HG02870 (cell line): Measurements from ENCODE around the gene EIF4H.
"Not testable (repeated sequence)": the region's sequence is repeated elsewhere in the genome, so short reads cannot be mapped to it uniquely, and the experiment has no call there.

ENCODE experiments used
- ATAC-seq: cut with Tn5 transposase; IDR thresholded peaks from one replicate; pipeline ENCODE4 v1.9.1; 2021; ENCODE audit warnings: mild to moderate bottlenecking, moderate library complexity; ENCODE audit not compliant: unreplicated experiment

EIF4H gene

DNA sequence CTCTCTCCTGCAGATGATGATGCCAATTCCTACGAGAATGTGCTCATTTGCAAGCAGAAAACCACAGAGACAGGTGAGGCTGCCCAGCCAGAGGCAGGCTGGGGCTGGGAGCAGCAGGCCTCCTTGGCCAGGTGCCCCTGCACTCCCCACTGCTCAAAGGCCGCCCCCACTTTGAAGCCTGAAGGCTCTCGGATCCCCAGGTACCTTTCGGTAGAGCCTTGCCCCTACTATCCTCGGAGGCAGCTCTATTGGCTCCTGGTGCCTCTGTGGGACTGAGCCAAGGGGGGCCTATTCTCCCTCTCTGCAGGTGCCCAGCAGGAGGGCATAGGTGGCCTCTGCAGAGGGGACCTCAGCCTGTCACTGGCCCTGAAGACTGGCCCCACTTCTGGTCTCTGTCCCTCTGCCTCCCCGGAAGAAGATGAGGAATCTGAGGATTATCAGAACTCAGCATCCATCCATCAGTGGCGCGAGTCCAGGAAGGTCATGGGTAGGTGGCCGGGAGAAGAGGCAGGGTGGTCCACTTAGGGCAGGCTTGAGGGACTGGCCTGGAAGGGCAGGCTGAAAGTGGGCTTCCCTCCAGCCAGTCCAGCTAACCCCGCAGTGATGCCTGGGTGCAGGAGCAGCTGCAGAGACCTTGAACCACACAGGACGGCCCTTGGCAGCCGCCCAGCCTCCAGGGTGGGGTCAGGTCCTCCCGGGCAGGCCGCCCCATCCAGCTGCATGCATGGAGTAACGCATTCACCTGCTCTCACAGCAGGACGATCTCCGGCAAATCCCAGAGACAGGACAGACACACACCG lies 49.8 kb downstream of the EIF4H start:
- ATAC-seq: no peak

DNA sequence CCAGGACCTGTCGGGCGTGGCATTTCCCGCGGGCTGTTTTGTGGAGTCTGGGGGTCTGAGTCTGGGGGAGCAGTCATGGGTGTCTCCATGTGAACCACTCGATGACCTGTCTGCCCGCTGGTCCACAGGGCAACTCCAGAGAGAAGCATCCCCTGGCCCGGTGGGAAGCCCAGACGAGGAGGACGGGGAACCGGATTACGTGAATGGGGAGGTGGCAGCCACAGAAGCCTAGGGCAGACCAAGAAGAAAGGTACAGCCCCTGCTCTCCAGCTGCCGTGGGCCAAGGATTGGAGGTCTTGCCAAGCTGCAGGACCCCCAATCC lies 50.3 kb downstream of the EIF4H start:
- ATAC-seq: no peak

DNA sequence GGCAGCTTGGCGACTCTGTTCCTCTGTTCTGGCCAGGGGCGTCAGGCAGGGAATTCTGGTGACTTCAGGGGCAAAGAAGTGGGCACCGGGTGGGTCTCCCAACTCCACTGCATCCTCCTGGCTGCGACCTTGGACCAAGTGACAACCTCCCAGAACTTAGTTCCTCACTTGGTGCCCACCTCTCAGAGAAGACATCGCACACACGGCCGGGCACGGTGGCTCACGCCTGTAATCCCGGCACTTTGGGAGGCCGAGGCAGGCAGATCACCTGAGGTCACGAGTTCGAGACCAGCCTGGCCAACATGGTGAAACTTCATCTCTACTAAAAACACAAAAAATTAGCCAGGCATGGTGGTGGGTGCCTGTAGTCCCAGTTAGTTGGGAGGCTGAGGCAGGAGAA lies 50.8 kb downstream of the EIF4H start:
- not testable (repeated sequence) for ATAC-seq

DNA sequence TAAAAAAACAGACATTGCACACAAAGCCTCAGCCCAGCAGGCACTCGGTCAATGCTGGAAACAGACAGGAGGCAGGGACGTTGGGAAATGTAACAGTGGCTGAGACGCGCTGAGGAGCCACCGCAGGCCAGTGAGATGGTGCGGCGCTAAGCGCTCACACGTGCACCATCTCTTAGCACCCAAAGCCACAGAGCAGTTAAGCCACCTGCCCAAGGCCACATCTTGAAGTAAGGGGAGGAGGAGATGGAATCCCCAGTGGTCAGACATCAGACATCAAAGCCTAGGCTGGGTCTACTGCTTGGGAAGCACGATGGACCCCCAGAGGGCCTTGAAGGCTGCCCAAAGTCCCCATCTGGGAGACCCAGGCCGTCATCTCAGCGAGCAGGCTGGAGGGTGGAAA lies 51.2 kb downstream of the EIF4H start:
- no peak for ATAC-seq

DNA sequence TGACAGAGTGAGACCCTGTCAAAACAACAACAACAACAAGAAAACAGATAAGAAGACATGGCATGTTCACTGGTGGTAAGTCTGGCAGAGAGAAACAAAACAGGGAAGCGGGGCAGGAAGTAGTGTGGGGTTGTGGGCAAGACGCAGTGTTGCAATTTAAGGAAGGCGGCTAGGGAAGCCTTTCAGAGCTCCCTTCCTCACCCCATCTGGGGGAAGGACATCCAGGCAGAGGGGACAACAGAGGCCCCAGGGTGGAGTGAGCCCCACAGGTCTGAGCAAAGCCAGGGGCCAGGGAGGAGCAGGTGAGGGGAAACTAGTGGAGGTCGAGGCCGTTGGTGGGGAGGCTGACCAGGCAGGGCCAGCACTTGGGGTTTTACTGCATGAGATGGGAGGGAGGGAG lies 52.5 kb downstream of the EIF4H start:
- ATAC-seq: no peak

DNA sequence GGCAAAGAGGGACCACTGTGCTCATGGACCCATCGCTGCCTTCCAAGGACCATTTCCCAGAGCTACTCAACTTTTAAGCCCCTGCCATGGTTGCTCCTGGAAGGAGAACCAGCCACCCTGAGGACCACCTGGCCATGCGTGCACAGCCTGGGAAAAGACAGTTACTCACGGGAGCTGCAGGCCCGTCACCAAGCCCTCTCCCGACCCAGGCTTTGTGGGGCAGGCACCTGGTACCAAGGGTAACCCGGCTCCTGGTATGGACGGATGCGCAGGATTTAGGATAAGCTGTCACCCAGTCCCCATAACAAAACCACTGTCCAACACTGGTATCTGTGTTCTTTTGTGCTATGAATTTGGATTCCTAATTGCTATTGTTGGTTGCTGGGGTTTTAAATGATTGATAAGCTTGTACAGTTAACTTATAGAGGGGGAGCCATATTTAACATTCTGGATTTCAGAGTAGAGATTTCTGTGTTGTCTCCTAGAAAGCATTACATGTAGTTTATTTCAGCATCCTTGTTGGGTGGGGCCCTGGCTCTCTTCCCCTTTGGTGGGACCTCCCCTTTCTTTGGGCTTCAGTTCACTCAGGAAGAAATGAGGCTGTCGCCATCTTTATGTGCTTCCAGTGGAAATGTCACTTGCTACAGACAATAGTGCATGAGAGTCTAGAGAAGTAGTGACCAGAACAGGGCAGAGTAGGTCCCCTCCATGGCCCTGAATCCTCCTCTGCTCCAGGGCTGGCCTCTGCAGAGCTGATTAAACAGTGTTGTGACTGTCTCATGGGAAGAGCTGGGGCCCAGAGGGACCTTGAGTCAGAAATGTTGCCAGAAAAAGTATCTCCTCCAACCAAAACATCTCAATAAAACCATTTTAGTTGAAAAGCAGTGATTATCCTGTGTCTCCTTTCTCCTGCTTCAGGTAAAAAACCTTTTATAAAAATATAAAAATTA lies 55.1 kb downstream of the EIF4H start:
- ATAC-seq: no peak

DNA sequence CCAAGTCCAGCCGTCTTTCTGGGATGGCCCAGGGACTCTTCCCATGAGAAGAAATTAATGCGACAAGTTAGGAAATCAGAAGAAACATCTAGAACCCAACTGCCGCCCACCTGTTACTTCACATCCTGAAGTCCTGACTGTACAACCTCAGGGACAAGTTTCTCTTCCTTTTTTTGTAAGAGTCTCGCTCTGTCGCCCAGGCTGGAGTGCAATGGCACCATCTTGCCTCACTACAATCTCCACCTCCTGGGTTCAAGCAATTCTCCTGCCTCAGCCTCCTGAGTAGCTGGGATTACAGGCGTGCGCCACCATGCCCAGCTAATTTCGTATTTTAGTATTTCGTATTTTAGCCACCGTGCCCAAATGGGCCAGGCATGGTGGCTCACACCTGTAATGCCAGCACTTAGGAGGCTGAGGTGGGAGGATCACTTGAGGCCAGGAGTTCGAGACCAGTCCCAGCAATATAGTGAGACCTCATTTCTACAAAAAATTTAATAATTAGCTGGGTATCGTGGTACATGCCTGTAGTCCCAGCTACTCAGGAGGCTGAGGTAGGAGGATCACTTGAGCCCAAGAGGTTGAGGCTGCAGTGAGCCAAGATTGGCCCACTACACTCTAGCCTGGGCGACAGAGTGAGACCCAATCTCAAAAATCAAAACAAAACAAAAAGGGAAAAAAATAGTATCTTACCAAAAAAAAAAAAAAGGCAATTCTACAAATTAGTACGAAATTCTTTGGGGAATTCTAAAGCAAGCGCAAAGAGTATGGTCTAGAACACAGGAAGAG lies 56.5 kb downstream of the EIF4H start:
- ATAC-seq: no peak

DNA sequence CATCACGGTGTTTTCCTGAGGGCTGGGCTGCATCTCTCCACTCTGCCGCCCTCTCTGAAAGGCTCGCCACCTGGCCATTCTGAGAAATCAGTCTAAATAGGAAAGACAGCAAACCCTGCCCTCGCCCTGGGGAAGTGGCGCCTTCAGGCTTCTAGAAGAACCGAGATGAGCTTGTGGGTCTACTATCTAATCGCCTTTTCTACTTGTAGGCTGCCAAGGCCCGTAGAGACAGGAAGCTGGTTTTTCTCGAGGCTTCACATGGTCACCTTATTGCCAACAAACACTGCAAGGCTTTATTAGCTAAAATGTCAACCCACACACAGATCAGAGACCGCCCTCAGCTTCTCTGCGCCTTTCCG lies 57.1 kb downstream of the EIF4H start:
- peak; percentile 55 for ATAC-seq

DNA sequence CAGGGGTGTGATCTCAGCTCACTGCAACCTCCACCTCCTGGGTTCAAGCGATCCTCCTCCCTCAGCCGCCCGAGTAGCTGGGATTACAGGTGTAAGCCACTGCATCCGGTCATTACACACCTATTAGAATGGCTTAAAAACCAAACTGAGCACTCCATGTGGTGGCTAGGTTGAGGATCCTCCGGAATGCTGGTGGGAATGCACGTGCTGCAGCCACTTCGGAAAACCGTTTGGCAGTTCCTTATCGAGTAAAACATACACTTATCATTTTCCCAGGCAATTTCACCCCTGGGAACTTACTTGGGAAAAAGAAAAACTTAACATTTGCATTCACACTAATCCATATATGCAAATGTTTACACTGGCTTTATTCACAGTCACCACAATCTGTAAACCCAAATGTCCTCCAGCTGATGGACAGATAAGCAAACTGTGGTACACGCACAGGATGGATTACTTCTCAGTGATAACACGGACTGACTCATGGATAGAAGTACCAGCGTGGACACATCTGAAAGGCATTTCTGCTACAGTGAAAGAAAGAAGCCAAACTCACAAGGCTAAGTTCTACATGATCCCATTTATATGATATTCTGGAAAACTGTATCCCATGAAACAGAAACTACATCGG lies 59.6 kb downstream of the EIF4H start:
- ATAC-seq: no peak

DNA sequence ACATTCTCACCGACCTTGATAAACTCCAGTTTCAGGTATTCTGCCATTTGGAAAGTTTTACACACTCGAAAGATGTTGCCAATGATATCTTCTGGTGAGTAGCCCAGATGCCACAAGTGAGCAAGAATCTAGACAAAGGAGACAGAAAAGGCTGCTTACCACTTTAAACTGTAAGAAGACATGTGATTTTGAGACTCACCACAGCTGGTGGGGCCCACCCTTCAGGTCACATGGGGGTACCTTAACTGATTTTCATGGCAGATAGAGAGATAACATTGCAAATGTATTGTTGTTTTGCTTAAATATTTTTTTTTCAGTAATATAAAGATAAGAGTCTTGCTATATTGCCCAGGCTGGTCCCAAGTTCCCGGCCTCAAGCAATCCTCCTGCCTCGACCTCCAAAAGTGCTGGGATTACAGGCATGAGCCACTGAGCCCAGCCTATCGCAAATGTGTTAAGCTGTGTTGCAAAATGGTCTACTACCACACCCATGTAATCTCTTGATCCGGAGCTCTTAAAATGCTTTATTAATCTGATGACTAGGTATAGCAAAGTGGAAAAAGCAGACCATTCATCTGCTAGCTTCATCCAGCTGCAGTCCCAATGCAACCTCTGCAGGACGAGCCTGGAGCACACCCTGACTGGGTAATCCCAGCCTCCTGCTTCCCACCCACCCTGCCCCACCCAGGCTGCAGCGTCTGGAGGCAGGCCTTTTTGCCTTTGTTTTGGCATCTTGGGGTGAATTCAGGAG lies 61.5 kb downstream of the EIF4H start:
- ATAC-seq: no peak

DNA sequence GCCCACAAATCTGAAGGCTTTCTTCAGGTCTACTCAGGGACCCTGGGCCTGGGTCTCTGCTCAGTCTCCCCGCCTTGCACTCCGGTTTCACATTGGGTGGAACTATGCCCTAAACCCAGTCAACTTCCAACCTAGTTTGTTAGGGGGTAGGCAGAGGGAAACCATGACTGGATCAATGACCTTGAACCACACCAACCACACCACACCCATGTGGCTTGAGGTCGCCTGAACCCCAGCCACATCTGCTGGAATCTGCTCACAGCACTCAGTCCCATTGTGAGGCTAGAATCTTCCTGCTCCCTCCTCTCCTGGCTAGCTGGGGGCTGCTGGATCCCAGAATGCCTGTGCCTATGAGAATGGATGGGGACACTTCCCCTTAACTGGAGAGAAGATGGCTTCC lies 62.1 kb downstream of the EIF4H start:
- ATAC-seq: no peak

DNA sequence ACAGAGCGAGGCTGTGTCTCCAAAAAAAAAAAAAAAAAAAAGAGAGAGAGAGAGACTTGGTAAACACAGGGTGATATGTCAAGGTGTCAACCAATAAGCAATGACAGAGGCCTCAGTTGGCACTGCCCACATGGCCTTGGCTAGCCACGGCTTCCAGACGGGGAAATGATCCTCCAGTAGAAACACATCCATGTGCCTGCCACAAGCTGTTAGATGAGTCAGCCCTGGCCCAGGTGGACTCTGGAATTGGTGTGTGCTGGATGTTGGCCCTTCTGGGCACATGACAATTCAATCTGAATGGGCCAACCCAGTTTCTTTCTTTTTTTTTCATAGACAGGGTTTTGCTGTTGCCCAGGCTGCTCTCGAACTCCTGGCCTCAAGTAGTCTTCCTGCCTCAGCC lies 66.3 kb downstream of the EIF4H start:
- no peak for ATAC-seq

DNA sequence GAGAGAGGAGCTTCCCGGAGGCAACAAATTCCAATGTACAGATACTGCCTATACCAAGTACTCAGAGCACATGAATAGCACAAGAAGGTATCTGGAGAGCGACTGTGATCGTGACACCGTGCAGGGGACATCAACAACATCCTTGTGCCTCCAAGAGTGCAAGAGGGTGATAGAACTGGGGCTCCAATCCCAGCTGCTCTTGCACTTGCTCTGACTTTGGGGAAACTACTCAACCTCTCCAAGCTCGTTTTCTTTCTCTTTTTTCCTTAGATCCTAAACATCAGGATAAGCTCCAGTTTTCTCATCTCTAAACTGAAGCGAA lies 67.9 kb downstream of the EIF4H start:
- no peak for ATAC-seq

DNA sequence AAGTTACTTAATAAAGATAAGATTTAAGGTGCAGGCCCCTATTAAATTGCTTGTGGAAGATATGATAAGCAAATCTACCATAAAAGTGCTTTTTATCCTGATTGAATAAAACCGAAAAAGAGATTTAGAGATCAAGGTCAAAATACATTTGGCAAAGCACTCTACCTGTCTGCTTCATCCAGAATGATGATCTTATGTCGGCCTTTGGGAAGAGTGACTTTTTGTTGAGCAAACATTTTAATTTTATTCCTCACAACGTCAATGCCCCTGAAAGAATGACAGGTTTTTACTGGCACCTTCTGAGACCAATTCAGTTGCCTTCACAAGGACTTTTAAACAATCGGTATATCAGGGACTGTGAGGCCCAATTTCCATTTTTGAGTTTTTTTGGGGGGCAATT lies 72.3 kb downstream of the EIF4H start:
- ATAC-seq: no peak
